GM21786 (cell line): ENCODE results near the gene QARS1.

ENCODE experiments used
- ATAC-seq: cut with Tn5 transposase; IDR thresholded peaks from one replicate; pipeline ENCODE4 v1.9.1; 2021; ENCODE audit not compliant: unreplicated experiment

QARS1 gene

DNA sequence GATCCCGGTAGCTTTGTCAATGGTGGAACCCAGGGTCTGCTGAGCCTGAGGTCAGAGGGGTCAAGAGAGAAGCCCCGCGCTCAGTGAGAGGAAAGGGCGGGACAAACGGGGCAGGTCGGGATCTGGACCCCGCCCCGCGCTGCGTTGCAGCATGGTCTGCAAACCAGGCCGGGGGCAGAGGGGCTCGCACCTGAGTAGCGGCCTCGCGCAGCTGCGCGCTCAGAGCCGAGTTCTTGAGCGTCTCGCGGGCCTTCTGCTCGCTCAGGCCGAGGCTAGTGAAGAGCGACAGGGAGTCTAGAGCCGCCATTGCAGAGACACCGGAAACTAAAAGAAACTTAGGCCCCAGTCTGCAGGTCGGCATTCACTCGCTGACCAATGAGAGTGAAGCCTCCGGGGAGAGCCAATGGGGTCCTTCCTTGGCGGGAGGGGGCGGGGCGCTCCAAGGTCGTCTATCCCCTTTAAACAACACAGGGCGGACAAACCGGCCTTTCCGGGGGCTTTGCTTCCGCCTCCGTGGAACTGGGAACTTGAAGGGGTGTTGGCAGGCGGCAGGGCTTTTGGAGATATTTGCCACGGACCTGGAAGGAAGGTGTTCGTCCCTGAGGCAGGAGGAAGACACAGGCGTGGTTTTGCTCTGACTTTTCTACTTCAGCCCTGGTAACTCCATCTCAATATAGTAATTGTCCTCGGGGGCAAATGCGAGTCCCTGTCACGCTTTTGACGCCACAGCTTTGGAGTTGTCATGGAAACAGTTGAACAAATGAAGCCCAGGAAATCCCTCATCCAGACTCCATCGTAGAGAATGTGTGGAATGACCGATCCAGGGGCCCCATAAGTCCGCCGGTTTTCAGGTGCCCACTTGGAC, at the start of gene QARS1:
Gene QARS1 (minus strand): TSS at position 331 of the 865 bp plus-strand sequence. CDS start 24 bp downstream, at position 307.
- peak; percentile 92 for ATAC-seq

DNA sequence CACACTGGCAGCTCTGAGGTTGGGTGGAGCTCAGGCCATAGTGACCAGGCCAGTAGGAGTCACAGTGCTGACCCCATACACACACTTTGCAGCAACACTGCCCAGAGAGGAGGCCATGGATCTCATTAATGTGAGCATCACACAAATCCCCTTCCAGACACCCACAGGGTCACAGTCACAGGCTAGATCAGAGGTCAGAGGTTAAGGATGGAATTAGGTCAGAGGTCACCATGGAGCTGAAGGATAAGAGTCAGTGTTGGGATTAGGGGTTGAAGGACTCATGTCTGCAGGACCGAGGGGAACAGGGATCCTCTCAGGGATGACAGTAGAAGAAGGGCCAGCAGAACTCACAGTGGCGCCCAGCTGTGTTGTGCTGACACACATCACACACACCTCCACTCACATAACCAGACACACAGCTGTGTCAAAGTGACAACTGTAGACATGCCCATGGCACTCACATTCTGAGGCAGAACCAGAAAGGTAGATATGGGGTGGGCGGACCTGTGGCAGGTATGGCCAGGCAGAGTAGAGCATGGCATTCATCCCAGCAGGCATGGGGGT, 48.9 kb upstream of the QARS1 start:
- ATAC-seq = no peak

DNA sequence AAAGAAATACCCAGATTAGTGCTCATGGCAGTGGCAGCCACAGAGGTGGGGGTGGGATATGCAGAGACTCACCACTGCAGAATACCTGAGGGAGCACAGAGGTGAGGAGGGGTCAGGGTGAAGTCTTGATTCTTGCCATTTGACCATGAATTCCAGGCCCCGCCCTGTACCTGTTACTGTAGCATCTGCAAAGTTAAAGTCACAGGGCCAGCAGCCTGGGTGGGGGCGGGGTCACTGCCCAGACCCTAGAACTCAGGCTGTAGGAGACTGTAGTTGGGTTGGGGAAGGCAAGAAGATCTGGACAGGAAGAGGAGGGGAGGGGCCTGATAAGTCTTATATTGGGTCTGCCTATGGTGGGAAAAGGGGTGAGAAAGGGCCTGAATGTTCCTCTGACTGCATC, 47.1 kb upstream of the QARS1 start:
- no peak for ATAC-seq

DNA sequence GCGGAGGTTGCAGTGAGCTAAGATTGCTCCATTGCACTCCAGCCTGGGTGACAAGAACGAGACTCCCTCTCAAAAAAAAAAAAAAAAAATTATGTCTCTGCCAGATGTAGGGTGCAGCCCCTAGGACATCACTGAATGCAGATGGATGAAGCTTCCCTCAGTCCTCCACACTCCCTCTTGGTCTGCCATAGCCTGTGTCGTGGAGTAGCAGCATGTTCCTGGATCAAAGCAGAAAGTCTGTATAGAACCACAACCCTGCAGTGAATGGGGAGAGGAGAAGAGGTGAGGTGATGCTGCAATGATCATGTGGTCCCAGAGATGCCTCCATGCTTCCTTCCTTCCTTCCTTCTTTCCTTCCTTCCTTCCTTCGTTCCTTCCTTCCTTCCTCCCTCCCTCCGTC, 43.6 kb upstream of the QARS1 start:
- no peak for ATAC-seq

DNA sequence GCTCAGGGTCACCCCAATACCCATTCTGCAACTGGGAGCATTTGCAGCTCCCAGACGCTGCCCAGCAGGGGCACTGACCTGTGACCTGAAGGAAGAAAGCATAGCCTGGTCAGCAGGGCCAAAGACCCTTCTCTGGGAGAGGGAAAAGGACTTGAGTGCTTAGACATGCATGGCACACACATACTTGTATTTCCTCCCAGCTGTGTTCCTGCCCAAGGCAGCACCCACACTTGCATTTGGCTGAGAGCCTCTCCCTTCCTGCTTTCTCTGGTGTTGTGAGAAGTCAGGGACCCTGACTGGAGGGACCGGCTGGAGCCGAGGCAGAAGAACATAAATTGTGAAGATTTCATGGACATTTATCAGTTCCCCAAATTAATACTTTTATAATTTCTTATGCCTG, 35.5 kb upstream of the QARS1 start:
- no peak for ATAC-seq

DNA sequence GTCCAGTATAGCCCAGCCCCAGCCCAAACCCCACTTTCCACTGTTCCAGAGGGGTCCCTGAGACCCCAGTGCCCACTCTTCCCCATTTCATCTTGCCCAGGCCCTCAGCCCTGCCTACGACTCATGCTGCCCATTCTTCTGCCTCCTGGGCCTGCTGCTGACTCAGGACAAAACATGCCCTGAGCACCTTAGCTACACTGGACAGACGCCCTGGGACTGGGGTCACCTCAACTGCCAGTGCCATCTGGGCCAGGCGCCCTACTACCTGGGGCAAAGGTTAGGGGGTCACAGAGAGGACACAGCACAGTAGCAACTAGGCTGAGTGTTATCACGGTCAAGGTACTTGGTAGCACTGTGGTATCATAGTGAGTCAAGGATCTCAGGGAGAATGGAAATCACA, 30.9 kb upstream of the QARS1 start:
- ATAC-seq = no peak

DNA sequence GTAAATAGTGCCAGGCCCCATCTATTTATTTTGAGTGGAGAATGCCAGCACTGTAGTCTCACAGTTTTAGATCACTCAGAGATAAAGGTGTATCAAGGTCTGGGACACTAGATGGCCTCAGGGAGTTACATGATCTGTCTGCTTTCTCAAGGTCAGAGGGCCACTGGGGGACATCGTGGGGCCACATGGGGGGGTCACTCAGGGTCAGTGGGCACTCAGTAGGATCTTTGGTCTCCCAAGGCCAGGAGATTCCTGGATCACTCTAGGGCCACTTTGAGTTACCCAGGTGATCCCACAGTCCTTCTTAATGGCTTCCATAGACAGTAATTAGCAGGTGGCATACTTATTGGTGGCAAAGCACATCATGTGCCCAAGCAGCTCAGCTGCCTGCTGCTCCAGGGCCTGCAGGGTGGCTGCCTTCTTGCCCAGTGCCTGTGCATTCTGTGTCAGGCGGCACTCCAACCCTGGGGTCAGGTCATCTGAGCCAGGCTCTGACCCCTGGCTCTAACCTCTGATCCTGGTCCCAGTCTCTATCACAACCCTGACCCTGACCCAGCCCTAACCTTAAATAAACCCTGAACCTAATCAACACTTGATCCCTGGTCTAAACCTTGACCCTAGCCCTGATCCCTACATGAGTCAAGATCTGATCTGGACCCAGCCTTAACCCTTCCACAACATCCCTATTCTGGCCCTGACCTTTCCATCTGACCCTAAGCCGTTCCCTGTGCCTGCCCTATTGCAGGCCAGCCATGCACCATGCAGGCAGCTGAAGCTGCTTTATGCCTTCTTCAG, 30.1 kb upstream of the QARS1 start:
- no peak for ATAC-seq

DNA sequence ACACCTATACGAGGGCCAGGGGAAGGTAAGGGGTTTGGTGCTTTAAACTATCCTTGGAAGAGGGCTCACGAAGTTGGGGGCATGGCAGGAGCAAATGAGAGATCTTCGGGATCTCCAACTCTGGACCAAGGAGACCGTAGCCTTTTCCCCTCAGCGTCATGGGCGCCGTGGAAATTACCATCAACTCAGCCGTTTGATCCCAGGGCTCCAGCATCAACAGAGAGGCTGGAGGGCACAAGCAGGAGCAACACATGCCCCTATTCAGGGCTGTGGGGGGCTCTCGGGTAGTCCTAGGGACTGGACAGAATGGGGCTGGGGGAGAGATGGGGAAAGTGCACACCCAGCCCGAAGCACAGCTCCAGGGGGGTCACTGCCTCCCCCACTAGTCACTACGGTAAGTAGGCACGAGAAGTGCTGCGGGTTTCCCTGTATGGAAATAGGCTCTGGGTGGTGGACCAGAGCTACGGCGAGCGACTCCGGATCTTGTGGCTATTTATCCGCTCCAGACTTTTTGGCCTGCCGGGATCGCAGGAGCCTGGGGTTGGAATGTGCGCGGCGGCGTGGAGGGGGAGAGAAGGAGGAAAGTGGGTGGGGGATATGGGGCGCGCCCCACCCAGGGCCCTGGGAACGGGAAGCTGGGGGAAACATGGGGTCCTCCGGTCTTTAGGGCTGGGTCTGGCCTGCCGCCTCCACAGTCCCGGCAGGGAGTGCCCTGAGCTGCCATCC, 28.8 kb upstream of the QARS1 start:
- ATAC-seq = no peak

DNA sequence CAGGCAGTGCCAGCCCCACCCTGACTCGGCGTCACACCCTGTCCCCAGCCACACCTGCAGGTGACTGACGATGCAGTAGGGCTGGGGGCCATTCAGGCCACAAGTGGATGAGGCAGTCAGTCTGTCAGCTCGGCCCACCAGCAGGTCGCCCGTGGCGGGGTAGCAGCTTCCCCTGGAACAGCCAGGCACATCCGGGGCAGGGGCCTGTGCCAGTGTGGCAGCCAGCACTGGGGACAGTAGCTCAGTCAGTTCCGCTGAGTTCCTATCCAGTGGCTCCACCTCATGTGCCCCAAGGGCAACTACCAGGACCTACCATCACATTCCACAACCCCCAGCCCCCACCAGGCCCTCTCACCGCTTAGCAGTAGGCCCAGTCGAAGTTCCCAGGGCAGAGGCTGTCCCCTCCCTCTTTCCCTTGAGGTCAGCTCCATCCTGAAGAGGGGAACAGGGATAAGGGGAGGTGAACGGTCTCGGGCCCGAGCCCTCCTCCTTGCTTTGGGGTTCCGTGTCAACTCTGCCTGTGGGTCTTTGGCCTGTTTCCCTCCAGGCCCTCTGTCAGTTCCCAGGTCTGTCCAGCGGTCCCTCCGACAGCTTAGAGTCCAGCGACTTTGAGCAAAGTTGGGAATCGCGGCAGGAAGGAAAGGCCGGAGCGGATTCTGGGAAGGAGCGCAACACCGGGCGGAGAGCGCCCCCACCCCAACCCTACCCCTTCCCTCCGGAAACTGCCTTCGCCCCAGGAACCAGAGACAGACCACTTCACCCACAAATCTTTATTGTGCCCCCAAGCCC, 28.1 kb upstream of the QARS1 start, which contains the start of gene LAMB2:
Gene LAMB2 (minus strand): TSS at position 614 of the 789 bp plus-strand sequence. CDS start 183 bp downstream, at position 431.
- no peak for ATAC-seq

DNA sequence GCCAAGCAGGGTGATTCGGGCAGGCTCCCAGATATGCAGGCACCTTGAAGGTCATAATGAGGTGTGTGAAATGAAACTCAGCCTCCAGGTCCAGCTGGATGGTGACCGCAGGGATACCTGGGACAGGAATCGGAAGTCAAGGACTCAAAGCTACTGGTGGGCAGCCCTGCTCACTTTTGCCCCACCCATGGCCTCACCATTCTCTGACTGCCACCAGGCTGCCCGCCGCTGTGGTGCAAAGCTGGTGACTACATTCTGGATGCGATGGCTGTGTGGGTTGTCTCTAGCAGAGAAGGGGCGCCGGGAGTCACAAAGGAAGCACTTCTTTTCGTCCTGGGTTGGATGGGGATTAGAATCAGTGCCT, 27.5 kb upstream of the QARS1 start:
- no peak for ATAC-seq

DNA sequence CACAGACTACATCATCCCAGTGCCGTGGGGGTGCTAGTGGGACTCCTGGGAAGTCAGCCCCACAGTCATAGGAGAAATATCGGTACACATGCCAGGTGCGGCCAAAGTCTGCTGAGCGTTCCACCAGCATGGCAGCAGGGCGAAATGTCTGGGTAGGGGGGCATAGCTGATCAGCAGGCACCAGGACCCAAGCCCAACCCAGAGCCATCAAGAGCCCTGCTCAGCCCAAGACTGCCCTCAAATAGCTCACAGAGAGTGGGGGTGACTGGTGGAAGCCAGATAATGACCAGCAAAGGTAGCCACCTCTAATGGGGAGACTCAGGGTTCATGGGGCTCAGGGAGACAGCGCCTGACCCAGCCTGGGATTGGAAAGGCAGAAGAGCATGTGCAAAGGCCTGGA, 27.0 kb upstream of the QARS1 start:
- no peak for ATAC-seq

DNA sequence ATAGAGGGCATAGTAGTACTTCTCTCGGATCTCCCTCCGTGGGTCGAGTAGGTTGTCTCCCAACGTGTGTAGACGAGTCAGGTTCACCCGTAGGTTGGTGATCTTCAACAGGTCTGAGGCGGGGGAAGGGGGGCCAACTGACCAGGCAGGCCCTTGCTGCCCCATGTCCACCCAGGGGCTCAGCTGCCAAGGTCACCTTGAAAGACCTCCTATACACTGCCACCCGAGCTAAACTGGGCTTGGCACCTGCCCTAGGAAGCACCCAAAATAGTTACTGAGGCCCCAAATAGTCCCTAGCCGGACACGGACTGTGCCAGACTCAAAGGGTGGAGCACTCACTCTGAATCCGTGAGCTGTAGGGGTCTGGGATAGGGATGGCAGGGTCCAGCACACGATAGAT, 26.5 kb upstream of the QARS1 start:
- ATAC-seq = no peak

DNA sequence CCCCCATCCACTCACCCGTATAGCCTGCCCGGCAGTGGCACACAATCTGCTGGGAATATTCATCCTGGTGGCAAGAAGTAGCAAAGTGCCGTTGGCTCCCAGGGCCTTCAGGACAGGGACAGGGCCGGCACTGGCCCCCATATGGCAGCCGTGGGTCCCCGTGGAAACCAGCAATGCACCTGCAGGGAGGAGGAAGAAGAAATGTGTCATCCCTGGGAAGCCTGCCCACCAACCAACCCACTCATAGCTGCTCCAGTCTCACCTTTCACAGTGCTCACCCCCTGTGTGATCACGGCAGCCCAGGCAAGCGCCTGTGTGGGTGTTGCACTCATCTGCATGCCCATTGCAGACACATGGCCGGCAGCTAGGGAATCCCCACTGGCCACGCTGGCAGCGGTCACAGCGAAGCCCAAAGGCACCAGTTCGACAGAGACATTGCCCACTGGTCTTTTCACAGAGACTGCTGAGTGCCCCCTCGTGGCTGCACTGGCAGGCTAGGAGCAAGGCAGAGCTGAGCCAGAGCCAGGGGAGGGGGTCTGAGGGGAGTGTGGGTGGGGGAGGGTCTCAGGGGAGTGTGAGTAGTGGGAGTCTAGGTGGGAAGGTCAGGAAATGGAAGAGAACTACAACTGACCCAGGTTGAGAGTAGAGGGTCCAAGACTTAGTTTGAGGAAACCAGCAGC, 20.6 kb upstream of the QARS1 start:
- no peak for ATAC-seq

DNA sequence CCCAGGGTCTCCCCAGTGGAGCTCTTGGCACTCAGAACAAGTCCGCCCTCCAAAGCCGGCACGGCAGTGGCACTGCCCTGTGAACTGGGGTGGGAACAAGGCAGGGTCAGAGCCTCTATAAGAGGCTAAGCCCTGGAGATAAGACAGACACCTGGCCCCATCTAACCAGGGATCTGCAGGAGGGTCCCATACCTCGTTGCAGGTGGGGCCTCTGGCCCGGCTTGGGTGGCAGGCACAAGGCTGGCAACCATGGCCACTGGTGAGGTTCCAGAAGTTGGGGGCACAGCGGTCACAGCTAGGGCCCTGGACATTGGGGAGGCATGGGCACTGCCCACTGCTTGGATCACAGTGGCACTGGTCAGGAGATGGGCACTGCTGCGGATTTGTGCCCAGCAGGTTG, 19.6 kb upstream of the QARS1 start:
- no peak for ATAC-seq

DNA sequence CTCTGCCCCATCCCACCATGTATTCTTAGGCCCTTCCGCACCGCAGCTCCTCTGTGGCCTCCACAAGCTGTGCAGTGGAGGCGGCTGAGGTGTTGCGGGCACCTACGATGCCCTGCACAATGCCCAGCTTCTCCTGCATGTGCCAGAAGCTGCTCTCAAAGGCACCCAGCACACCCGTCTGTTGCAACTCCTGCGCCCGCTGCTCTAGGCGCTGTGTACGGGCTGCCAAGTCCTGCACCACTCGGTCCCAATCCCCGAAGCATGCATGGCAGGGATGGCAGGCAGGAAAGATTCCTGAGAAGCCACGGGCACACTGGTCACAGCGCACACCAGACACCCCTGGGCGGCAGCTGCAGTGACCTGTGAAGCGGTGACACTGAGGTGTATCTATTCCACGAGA, 19.1 kb upstream of the QARS1 start:
- no peak for ATAC-seq

DNA sequence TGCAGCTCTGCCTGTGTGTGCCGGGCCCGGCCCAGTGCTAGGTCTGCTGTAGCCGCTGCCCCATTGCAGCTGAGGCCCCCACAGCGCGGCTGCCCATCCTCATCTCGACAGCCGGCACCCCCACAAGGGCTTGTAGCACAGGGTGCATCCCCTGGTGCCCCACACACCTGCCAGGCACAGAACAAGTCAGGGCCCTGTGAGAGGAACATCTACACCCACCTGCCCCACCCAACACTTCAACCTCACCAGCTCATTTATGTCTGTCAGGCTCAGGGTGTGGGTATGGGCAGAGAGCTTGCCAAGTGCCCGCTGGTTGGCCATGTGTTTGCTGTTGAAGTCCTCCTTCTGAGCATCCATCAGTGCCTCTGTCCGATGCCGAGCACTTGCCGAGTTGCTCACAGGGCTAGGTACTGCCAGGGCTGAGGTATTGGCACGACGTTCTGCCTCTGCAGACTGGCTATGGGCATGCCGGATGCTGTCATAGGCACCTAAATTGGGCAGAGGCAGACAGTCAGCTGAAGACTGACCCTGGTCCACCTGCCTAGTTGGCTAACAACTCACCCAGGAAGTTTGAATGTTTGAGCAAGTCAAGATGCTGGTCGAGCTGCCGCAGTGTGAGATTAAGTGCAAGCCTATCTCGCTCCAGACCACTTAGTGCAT, 18.5 kb upstream of the QARS1 start:
- ATAC-seq = no peak

DNA sequence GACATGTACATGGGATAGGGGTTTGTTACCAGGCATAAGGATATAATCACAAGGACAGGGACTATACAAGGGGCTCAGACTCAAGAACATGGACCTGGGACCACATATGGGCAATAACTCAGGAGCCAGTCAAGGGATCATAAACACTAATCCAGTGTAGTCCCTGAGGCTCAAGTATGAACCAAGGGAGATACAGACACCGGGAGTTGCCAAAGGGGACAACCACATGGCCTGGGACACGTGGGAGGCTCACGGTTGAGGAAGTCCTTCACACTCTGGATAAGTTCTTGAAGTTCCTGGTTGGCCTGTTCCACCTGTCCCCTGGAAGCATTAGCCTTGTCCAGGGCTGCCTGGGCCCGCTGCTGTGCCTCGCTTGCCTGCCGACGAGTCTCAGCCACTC, 17.9 kb upstream of the QARS1 start:
- no peak for ATAC-seq

DNA sequence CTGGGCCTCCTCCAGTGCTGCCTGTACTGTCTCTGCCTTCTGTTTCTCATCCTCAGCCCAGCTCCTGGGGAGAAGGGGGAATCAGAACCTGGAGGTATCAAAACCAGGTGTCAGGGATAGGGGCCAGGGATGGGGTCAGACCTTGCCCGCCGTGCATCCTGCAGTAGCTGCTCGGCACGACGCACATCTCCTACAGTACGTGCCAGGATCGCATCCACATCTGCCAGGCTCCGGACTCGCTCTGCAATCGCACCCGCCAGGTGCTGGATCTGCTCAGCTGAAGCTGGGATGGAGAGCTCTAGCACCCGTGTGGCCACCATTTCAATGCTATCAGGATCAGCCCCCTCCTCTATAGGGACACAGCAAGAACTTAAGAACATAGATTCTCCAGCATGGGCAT, 17.5 kb upstream of the QARS1 start:
- ATAC-seq = no peak

DNA sequence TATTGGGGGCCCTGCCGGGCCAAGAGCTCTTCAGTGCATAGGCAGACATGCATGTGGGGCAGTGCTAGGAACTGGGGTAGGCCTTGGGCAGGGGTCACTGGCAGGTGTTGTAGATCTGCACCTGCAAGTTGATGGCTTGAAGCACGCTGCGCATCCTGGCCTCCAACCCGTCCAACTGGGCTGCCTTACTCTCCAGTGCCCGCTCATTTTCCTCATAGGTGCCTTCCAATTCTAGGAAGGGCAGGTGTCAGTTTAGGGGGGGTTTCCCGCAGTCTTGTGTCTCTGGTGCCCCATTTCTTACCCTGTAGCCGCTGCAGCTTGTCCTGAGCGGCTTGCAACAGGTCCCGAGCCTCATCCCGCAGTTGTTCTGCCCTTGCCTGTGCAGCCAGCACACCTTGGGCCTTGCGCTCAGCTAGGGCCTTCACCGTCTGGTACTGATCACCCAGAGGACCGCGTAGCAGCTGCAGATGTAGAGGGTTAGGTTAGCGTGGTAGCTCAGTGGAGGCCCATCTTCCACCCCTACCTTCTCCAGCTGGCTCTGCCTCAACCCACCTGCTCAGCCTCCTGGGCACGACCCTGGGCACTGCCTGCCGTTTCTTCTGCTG, 16.7 kb upstream of the QARS1 start:
- ATAC-seq = no peak
